HG03103 (cell line): Measurements from ENCODE around the gene STAT6.
A peak's percentile ranks its signal among the peaks of the same experiment; 100 is the strongest.
"Not testable (repeated sequence)": the region's sequence is repeated elsewhere in the genome, so short reads cannot be mapped to it uniquely, and the experiment has no call there.

Source experiments
- ATAC-seq: cut with Tn5 transposase; IDR thresholded peaks from one replicate; pipeline ENCODE4 v1.9.1; 2021; ENCODE audit warnings: low read depth; ENCODE audit not compliant: unreplicated experiment

Gene STAT6

DNA sequence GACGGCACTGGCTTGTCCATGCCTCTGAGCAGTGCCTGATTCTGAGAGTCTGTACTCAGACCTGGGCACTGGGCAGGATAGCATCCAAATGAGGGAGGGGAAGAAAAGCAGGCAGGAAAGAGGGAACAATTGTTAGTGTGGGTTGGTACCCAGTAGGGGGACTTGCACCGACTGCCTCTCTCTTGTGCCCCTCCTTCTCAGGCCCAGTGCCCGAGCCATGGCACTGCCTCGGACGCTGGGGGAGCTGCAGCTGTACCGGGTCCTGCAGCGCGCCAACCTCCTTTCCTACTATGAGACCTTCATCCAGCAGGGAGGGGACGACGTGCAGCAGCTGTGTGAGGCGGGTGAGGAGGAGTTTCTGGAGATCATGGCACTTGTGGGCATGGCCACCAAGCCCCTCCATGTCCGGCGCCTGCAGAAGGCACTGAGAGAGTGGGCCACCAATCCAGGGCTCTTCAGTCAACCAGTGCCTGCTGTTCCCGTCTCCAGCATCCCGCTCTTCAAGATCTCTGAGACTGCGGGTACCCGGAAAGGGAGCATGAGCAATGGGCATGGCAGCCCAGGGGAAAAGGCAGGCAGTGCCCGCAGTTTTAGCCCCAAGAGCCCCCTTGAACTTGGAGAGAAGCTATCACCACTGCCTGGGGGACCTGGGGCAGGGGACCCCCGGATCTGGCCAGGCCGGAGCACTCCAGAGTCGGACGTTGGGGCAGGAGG, 20.1 kb downstream of the STAT6 start:
- no peak for ATAC-seq

DNA sequence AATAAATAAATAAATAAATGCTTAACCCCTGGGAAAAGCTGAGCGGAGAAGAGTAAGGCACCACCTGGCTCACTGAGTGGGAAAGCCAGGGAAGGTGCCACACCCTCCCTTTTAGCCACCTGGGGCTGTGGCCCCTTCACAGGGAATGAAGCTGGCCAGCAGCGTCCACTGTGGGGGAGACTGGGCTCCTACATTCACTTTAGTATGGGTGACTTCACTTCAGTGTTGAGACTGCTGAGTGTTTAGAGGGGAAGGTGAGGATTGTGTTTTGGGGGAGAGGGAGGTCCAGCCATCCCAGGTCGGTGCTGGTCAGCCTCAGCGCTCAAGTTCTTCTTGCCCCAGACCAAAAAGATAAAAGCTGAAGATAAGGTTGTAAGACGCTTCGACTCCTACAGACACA, 20.7 kb downstream of the STAT6 start:
- no peak for ATAC-seq

DNA sequence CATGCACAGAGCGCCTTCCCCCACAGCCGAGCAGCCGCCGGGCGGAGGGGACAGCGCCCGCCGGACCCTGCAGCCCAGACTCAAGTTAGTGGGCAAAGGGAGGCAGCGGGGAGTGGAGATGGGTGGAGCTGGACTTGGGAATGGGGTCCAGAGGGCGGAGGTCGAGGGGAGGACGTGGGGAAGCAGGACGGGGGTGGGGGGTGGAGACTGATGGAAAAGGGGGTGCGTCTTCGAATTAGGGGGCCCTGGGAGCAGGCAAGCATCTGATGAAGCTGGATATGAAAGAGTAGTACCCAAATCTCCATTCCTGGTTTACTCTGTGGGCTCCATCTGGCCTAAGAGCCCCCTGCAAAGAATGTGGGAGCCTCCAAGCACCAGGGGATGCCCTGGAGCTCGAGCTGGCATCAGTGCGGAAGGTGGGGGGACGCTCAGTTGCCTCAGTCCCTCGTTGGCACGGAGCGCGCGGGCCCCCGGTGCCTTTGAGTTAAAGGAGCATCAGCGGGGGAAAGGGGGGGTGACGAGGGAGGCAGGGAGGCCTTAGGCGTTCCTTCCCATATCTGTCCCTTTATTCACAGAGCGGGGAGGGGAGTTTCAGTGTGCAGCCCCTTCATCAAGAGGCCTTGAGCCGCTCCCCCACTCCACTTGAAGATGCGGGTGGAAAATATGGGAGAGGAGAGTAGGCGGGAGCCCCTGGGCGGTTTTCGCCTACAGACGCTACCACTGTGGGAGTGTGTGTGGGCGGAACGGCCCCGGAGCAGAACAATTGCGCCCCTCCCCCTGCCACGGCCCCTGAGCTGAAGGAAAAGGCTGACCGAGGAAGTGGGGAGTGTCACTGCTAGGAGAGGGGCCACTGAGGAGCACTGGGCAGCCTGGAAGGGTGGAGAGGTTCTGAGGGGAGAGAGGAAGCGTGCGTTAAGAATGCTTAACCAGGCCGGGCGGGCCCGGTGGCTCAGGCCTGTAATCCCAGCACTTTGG, 21.6 kb downstream of the STAT6 start:
- no peak for ATAC-seq

DNA sequence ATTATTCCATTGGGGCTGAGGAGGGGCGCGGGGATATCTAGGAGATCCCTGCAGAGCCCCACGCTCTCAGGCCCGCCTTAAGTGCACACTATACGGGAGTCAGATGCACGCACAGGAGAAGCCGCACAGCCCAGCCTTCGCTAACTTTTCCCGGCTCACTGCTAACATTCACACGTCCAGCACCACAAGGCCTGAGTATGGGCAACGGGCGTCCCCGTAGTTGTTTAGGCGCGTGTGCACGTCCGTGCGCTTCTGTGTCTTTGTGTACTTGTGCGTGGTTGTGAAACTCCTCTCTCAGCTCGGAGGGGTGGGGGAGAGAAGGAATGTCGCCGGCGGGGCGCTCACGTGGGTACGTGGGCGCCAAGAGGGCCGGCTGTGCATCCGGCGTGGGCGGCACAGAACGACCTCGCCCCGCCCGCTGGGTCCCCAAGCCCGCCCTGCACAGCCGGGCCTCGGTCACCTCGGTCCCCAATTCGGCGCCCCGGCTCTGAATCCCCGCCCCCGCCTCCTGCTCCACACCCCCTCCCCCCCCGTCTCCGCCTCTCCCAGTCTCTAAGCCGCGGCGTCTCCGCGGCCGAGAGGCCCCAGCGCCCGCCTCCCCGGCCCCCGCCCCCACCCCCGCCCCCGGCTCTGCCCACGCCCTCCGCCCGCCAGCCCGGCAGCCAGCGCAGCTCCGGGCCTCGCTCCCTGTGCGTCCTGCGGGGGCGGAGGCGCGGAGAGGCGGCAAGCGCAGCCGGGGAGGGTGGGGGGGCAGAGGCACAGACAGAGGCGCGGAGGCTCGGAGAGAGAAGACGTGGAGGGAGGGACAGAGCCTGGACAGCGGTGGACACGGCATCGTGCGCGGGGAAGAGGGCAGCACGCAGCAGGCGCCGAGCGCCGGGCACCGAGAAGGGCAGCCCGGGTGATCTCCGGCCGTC, 22.6 kb downstream of the STAT6 start, which contains the start of gene NAB2:
Gene NAB2, plus strand, starts transcription at position 761 of the 917 bp plus-strand sequence. CDS start 158 bp downstream, outside the sequence.
- peak; percentile 42 for ATAC-seq

DNA sequence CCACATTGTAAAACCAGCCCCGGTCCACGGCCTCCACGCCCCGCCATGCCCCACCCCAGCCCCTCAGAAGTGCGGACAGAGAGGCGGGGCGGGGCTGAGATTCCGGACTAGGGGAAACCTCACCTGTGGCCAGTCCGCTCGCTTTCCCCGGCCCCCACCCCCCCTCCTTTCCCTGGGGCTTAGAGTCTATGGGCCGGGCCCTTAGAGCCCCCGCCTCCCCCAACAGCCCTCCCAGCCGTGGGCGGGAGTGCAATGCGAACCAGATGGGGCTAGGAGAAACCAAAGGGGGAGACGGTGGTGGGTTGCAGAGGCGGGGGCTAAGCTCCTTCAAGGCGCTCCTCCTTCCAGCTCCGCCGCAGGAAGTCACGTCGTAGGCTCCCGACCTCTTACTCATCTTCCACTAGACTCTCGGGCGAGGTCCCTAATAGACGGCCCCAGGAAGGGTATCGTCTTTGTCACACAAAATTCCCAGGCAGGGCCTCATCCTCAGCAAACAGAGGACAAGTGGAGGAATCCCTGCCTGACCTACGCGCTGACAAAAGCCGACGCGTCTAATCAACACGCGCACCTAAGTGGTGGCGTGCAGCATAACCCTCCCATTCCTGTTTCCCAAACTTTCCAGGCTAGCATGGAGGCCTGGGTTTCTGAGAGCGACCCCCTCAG, 23.3 kb downstream of the STAT6 start:
- no peak for ATAC-seq

DNA sequence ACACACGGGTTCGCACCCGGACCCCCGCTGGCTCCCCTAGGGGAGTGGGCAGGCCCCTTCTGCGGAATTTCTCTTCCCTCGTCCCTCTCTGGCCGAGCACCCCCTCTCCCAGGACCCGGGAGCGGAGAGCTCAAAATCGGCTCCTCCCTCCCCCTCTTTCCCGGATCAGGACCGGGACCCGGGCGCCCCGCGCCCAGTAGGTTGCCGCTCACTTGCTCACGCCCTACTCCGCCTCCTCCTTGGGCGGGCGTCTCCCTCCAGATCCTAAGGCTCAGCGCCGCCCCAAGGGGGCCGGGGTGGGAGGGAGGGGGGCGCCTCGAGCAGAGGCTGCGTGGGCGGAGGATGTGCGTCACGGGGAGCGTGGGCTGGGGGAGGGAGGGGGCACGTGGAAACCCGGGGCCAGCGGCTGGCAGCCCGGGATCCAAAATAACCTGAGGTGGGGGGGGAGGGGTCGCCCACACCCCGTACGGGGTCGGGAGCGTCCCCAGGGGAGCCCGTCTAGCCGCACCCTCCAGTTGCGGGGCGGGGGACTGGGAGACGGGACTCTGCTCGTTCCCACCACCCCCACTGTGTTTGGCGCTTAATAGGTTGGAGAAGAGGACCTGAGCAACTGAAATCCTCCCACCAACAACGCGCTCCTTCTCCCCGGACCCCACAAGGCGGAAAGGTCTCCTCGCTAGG, 24.0 kb downstream of the STAT6 start:
- ATAC-seq = no peak

DNA sequence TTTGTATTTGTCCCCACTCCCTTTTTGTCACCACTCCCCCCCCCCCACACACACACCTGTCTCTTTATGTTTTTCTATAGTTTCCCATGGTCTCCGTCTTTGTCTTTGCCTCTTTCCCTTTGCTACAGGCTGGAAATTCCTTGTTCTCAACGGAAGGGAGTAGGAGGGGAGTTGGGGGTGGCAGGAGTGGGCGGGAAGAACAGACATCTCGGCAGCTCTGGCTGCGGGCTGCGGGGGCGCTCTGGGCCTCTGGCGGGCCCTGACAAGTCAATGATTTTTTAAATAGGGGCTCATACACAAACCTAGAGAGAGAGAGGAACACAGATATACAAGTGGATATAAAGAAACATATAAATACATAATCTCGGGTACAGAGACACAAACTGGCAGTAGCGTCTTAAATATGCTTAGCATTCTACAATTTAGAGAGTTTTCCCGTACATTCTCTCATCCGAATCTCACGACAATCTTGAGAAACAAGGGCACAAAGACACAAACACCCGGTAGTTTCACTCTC, 24.6 kb downstream of the STAT6 start:
- no peak for ATAC-seq

DNA sequence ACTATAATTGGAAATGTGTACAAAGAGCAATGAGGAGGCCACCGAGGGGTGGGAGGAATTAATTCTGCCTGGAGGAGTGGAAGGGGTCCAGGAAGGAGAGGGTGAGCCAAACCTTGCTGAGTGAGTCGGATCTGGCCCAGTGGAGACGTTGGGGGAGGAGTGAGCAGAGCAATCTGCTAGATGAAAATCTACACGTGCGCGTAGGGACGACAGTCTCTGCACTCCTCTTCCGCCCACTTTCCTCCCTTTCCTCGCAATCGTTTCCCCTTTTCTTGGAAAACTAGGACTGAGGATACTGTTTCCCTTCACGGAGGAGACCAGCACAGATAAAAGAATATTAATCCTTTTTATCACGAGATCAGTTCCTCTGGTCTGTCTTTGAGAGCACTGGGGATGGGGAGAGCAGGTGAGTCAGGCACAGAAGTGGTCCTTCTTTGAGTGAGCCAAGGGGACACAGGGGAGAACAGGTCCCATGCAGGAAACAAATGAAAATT, 25.1 kb downstream of the STAT6 start:
- ATAC-seq = no peak

DNA sequence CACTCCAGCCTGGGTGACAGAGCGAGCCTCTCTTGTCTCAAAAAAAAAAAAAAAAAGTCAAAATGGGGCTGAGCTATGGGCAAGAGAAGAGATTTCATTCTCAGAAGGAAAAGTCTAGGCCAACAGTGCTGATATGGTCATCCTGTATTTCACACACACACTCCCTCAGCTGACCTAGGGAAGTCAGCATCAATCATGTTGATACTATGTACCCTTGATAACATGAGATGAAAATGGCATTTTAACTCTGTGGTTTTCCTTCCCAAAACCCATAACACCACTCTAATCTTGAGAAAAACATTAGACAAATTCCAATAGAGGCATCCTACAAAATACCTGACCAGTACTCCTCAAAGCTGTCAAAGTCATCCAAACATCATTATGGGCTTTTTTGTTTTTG, 30.3 kb downstream of the STAT6 start:
- no peak for ATAC-seq

DNA sequence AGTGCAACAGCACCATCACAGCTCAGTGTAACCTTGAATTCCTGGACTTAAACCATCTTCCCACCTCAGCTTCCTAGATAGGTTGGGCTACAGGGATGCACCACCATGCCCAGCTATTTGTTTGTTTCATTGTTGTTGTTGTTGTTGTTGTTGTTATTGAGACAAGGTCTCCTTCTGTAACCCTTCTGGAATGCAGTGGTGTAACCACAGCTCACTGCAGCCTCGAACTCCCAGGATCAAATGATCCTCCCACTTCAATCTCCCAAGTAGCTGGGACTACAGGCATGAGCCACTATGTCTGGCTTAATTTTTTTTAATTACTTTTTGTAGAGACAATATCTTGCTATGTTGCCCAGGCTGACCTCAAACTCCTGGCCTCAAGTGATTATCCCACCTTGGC, 31.3 kb downstream of the STAT6 start:
- no peak for ATAC-seq

DNA sequence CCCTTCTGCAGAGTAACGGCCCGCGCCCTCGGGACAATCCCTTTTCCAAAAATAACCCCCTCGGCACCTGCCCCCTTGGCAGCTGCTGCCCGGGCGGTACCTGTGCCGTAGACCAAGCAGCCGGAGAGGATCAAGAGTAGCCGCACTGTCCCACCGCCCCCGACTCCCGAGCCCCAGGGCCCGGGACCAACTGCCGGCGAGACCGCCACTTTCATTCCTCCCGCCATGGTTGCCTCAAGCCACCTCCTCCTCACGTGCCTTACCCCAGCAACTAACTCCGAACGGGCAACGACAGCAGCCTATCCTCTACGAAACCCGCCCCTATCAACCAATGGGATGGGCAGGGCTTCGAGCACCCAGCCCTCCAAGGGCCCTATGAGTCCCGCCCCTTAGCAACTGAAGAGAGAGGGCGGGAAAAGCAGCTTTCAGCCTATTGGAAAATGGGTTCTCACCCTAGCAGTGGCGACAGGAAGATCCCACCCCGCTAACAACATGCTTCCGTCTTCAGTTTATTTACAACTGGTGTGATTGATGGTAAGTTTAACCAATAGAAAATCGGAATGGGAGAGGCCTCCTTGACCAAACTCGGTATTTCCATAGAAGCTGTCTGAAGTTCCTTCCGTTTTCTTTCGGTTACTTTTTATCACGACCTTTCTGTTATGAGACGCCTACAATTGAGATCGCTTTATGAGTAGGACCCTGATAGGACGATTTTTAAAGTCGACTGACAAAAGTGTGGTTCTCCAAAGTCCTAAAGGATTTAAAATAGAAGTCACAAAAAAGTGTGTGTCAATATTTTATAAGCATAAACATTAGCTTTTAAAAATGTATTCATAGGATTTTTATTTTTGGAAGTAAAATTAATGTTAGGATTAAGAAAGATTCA, 32.4 kb downstream of the STAT6 start, which contains the start of gene NEMP1:
Gene NEMP1, minus strand, starts transcription at position 273 of the 886 bp plus-strand sequence. Its CDS starts 46 bp downstream, at position 227.
- peak; percentile 93 for ATAC-seq

DNA sequence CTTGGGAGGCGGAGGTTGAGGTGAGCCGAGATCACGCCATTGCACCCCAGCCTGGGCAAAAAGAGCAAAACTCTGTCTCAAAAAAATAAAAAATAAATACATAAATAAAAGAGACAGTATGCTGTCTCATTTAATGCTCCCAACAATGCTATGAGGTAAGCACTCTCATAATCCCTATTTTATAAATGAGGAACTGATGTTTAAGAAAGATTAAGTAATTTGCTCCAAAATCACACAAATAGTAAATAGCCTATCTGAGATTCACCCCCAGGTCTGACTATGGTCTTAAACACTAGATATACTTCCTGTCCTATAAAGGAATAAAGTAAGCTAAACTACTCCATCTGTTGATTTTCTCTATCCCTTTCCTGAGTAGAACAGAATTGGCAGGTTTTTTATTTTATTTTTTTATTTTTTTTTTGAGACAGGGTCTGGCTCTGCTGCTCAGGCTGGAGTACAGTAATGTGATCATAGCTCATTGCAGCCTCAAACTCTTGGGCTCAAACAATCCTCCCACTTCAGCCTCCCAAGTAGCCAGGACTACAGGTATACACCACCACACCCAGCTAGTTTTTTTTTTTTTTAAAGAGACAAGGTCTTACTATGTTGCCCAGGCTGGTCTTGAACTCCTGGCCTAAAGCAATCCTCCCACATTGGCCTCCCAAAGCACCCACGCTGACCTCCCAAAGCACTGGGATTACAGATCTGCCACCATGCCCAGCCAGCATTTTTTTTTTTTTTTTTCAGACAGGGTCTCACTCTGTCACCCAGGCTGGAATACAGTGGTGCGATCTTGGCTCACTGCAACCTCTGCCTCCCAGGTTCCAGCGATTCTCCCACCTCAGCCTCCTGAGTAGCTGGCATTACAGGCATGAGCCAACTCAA, 37.4 kb downstream of the STAT6 start:
- not testable (repeated sequence) for ATAC-seq

DNA sequence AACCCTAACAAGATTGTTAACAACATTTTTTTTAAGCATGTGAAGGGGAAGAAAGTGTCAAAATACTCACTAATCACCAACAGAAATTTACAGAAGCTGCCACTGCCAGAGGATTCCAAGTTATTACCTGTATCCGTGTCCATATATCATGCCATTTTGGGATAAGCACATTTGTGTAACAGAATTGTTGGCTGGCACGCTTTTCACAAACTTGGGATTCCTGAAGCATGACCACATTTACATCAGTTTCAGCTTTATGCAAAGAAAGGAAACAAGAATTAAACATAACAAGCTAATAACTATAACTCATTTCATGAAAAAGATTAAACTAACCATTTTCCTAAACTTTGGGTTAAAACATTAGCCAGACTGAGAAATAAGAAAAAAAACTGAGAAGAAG, 38.5 kb downstream of the STAT6 start:
- ATAC-seq = no peak

DNA sequence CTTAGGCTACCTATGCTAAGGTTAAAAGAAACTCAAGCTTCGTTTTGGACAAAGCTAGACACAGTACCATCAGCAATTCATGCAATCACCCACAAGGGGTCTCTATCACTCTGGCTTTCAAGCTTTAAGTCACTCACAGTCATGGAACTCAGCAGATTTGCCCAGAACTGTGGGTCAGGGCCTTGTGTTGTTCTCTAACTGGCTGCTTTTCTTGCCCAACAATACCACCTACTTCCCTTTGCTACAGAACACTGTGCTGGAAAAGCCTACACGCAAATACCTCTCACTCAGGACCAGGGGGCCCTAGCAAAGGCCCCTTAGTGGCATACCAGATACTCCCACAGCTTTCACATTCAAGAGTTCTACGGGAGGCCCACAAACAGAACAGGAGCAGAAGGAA, 41.6 kb downstream of the STAT6 start:
- ATAC-seq = peak; percentile 51

DNA sequence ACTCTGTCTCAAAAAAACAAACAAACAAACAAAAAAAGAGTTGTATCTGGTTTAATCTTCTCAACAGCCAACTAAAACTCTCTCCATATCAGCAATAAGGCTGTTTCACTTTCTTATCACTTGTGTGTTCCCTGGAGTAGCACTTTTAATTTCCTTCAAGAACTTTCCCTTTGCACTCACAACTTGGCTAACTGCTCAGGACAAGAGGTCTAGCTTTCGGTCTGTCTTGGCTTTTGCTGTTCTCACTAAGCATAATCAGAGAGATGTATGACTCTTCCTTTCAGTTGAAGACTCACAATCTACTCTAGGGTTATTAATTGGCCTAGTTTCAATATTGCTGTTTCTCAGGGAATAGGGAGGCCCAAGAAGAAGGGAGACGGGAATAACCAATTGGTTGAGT, 44.9 kb downstream of the STAT6 start:
- no peak for ATAC-seq

DNA sequence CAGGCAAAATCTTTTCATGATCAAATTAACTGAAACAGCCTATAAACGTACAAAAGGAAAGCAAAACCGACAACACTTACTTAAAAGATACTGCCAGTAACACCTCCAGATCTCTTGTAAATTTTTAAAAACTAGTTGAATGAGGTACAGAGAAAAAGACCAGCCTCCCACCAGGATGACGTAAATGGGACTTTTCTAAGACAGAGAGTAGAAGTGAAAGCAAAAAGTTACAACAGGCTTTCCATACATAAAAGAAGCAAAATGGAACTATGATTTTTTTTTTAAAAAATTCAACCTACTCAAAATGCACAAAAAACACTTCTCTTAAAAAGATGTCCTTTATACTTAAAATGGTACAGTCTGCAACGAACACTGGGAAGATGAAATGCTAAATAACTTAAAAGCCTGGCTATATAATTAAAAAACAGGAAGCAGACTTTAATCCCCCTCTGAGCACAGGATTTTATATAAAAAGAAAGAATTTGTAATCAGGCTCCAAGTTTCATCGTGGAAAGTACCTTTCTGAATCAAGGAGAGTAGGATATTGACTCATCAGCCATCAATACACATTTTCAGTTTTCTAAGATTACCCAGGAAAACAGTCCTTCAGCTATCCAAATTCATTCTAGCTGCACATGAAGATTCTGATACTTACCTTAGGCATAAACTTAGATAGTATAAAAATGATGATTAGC, 47.0 kb downstream of the STAT6 start:
- ATAC-seq = peak; percentile 64
